Gastroesophageal sphincter (tissue), 3 donors: Measurements from ENCODE around the gene OPN4.

Experiments used
- POLR2A ChIP-seq, 2 donors: fragments of 450-650 bp; IDR thresholded peaks; one replicate each; pipeline ENCODE4 v1.6.1; 2017; ENCODE audit warnings: antibody characterized with exemption in 2 of 2, mild to moderate bottlenecking in 2 of 2, moderate library complexity in 1 of 2
- POLR2AphosphoS5 ChIP-seq: sonication (generic); formaldehyde crosslinking; IDR thresholded peaks from one replicate; pipeline ENCODE4 v1.6.1; 2017; ENCODE audit warnings: antibody characterized with exemption
- TF ChIP-seq, protein P1 (sequence below), 4 experiments: fragments of 200-600 bp in 2 of 4; fragments of 450-650 bp in 2 of 4; sonication (generic) in 1 of 4; IDR thresholded peaks; one replicate each; pipeline ENCODE4 v1.5.1; 2017 to 2019; ENCODE audit warnings: antibody characterized with exemption in 4 of 4, mild to moderate bottlenecking in 2 of 4, moderate library complexity in 2 of 4

DNA sequence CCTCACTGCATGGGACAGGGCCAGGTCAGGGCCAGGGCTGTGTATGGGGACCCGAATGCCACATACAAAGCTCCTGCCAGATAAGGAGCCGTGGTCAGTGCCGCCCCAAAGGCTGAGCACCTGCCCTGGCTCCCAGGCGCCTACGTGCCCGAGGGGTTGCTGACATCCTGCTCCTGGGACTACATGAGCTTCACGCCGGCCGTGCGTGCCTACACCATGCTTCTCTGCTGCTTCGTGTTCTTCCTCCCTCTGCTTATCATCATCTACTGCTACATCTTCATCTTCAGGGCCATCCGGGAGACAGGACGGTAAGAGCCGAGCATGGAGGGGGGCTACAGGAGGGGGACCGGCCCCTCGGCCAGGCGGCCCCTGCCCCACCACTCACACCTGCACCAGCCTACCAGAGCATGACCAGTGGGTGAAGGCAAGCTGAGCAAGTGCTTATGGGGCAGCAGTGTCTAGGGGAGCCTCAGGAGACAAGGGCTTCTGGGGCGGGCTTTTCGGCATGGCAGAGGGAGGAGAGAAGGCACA lies 4.9 kb downstream of the OPN4 start:
- TF ChIP-seq, protein P1, sequence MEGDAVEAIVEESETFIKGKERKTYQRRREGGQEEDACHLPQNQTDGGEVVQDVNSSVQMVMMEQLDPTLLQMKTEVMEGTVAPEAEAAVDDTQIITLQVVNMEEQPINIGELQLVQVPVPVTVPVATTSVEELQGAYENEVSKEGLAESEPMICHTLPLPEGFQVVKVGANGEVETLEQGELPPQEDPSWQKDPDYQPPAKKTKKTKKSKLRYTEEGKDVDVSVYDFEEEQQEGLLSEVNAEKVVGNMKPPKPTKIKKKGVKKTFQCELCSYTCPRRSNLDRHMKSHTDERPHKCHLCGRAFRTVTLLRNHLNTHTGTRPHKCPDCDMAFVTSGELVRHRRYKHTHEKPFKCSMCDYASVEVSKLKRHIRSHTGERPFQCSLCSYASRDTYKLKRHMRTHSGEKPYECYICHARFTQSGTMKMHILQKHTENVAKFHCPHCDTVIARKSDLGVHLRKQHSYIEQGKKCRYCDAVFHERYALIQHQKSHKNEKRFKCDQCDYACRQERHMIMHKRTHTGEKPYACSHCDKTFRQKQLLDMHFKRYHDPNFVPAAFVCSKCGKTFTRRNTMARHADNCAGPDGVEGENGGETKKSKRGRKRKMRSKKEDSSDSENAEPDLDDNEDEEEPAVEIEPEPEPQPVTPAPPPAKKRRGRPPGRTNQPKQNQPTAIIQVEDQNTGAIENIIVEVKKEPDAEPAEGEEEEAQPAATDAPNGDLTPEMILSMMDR (IDR thresholded peaks at IDR 0.05), result no peak
- no peak for TF ChIP-seq POLR2AphosphoS5
- TF ChIP-seq POLR2A (IDR thresholded peaks at IDR 0.05), result no peak
